ENCODE results near the gene NKAIN4. TPM values are rescaled to one million over a fixed set of nuclear protein-coding genes. Genes with fewer than 3 reads are reported as not detected.

Gene NKAIN4
- total and polyA plus RNA-seq, 7 experiments from 2014 or later: not detected

- H3K36me3 ChIP-seq (ENCODE audit: control insufficient read depth in 2 of 3, insufficient read depth in 3 of 3, low read length in 3 of 3): no peaks in the 10 kb centered on the region
- ChIA-PET POLR2A (no interaction called here), CTCF (no interaction called here)
- peak overlapping the region in 1 of 9 donors; percentile 41 for H3K27ac Mint-ChIP-seq
- H3K27me3 Mint-ChIP-seq: peaks cover 24 to 42% (median 34%) of the 10 kb centered on the region in 5 donors
- H3K9me3 Mint-ChIP-seq: no peaks in the 10 kb centered on the region
- no peaks in the 10 kb centered on the region for H3K4me1 ChIP-seq (ENCODE audit: control insufficient read depth in 2 of 2, insufficient read depth in 2 of 2, low read length in 2 of 2)
- H3K4me3 Mint-ChIP-seq: no peak overlapping the region
- no peak overlapping the region for H3K4me3 ChIP-seq (ENCODE audit: low read length)
- no peak for DNase-seq
- H3K27me3 ChIP-seq (ENCODE audit: control insufficient read depth in 2 of 2, insufficient read depth in 2 of 2, low read length in 2 of 2): no peaks in the 10 kb centered on the region
- no peak for ATAC-seq
- no peaks in the 10 kb centered on the region for H3K36me3 Mint-ChIP-seq
- no peaks in the 10 kb centered on the region for H3K9me3 ChIP-seq (ENCODE audit: control insufficient read depth in 2 of 3, low read length in 3 of 3)
- H3K4me1 Mint-ChIP-seq: peaks cover 0 to 8% (median 0%) of the 10 kb centered on the region in 7 donors
- no peak overlapping the region for H3K27ac ChIP-seq (ENCODE audit: low read depth, low read length)
- intact Hi-C loops (cut with micrococcal nuclease): no loop called here
These were observed 27.0 kb downstream of the NKAIN4 start for GRCh38 chr20:63227260-63227659.

DNA sequence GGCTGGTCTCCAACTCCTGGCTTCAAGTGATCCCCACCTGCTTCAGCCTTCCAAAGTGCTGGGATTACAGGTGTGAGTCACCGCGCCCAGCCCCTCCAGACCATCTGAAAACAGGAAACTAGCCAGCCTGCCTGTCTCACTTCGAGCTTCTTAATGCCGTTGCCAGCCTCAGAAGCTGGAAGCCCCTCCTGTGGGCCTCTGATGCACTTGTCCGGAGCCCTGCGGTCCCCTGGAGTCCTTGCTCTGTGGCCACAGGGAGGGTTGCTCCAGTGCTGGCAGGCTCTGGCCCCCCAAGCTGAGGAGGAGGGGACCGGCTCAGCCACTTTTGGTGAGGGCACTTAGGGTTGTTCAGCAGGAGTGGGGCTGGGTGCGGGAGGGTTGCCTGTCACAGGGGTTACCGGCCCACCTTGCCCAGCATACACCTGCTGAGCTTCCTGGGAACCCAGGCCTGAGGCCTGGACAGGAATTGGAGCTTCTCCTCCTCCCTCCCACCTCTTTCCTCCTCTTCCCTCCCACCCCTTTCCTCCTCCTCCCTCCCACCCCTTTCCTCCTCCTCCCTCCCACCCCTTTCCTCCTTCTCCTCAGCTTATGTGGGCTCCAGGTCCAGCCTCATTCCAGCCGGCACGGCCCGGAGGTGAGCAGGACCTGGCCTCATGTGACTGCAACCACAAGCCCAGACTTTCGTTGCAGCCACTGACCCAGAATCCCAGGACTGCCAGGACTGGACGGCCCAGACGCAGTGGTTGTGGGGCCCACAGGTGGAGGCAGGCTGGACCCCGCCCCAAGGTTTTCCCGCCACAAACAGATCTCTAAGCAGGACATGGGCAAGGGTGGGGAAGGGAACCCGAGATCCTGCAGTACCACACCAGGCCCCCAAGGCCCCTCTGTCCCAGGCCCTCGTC, 28.0 kb downstream of the NKAIN4 start:
- Histone ChIP-seq H3K27me3 (ENCODE audit: control insufficient read depth in 2 of 2, insufficient read depth in 2 of 2, low read length in 2 of 2) (no peaks in the 10 kb centered on the region), H3K4me1 (ENCODE audit: control insufficient read depth in 2 of 2, insufficient read depth in 2 of 2, low read length in 2 of 2) (no peaks in the 10 kb centered on the region), H3K4me3 (ENCODE audit: low read length) (no peak overlapping the region), H3K36me3 (ENCODE audit: control insufficient read depth in 2 of 3, insufficient read depth in 3 of 3, low read length in 3 of 3) (no peaks in the 10 kb centered on the region), H3K27ac (ENCODE audit: low read depth, low read length) (no peak overlapping the region), H3K9me3 (ENCODE audit: control insufficient read depth in 2 of 3, low read length in 3 of 3) (no peaks in the 10 kb centered on the region)
- Mint-ChIP-seq H3K27me3 (peaks cover 20 to 32% (median 24%) of the 10 kb centered on the region in 5 donors), H3K4me3 (no peak overlapping the region), H3K9me3 (no peaks in the 10 kb centered on the region), H3K36me3 (no peaks in the 10 kb centered on the region), H3K27ac (no peak overlapping the region), H3K4me1 (peaks cover 0 to 8% (median 0%) of the 10 kb centered on the region in 7 donors)
- intact Hi-C loops (cut with micrococcal nuclease): no loop called here
- ATAC-seq (no peak), DNase-seq (no peak)
- ChIA-PET POLR2A (no interaction called here), CTCF (interaction anchor here (0.7 kb wide), 1 partner anchor 155 kb away, joined by 3 read pairs; no protein-coding TSS in a partner anchor)

DNA sequence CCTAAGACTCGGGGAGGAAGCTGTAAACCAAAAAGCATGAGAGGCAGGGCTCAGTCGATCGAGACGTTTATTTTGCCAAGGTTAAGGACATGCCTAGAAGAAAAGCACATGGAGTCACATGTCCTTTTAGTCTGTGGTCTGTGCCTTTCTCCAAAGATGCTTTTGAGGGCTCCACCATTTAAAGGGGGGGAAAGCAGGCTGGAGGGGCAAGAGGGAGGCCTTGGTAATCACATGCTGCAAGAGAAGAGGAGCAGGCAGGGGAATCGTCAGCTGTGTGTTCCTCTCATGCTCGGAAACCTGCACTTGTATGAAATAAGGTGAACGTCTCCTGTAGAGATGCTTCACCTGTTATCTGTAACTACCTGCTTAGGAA, 29.2 kb downstream of the NKAIN4 start:
- ATAC-seq: no peak
- intact Hi-C loops (cut with micrococcal nuclease): no loop called here
- Mint-ChIP-seq H3K36me3 (no peaks in the 10 kb centered on the region), H3K4me3 (no peak overlapping the region), H3K9me3 (no peaks in the 10 kb centered on the region), H3K27me3 (peaks cover 11 to 24% (median 12%) of the 10 kb centered on the region in 5 donors), H3K27ac (peak overlapping the region in 2 of 9 donors; percentile 22 to 23), H3K4me1 (peaks cover 0 to 5% (median 0%) of the 10 kb centered on the region in 7 donors)
- no peaks in the 10 kb centered on the region for H3K9me3 ChIP-seq (ENCODE audit: control insufficient read depth in 2 of 3, low read length in 3 of 3)
- no peaks in the 10 kb centered on the region for H3K36me3 ChIP-seq (ENCODE audit: control insufficient read depth in 2 of 3, insufficient read depth in 3 of 3, low read length in 3 of 3)
- H3K27ac ChIP-seq (ENCODE audit: low read depth, low read length): no peak overlapping the region
- H3K4me1 ChIP-seq (ENCODE audit: control insufficient read depth in 2 of 2, insufficient read depth in 2 of 2, low read length in 2 of 2): no peaks in the 10 kb centered on the region
- no peak overlapping the region for H3K4me3 ChIP-seq (ENCODE audit: low read length)
- ChIA-PET CTCF (interaction anchor here (0.6 to 3.0 kb wide), 4 partner anchors 9 to 977 kb away, joined by 3 to 31 read pairs (median 12); partner anchors contain the start of gene BIRC7), POLR2A (no interaction called here)
- H3K27me3 ChIP-seq (ENCODE audit: control insufficient read depth in 2 of 2, insufficient read depth in 2 of 2, low read length in 2 of 2): no peaks in the 10 kb centered on the region
- no peak for DNase-seq

DNA sequence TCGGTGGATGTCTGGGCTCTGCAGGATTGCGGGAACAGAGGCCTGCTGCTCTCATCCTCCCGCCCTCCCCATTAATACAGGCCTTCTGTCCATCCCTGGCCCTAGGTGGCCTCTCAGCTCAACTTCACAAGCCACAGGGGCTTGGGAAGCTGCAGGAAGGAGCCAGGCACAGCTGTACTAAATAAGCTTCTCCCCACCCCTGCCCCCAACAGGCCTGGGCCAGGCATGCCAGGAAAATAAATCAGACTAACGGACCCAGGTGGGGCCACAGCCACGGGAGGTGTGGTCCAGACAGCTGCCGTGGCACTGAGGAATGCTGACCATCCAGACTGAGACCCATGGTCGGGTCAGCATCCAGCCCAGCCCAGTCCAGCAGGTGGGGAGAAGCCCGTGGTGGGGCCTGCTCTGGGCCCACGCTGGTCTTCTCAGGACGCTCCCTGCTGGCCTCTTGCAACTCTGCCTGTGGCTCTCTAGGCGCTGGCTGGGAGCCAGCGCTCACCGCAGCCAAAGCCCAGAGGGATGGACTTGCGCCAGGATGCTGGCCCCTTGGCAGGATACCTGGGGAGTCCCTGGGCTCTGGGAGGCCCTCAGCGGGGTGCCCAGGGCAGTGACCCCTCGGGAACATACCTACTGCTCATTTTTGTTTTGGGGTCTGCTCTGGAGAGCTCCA, 29.7 kb downstream of the NKAIN4 start:
- ATAC-seq (no peak), DNase-seq (no peak)
- H3K27ac Mint-ChIP-seq: peak overlapping the region in 1 of 9 donors; percentile 22
- H3K4me3 Mint-ChIP-seq: no peak overlapping the region
- POLR2A ChIA-PET: interaction anchor here (0.8 kb wide), 1 partner anchor 50 kb away, joined by 3 read pairs; no protein-coding TSS in a partner anchor
- Histone ChIP-seq H3K27ac (ENCODE audit: low read depth, low read length) (no peak overlapping the region), H3K9me3 (ENCODE audit: control insufficient read depth in 2 of 3, low read length in 3 of 3) (no peaks in the 10 kb centered on the region), H3K4me3 (ENCODE audit: low read length) (no peak overlapping the region), H3K36me3 (ENCODE audit: control insufficient read depth in 2 of 3, insufficient read depth in 3 of 3, low read length in 3 of 3) (no peaks in the 10 kb centered on the region), H3K27me3 (ENCODE audit: control insufficient read depth in 2 of 2, insufficient read depth in 2 of 2, low read length in 2 of 2) (no peaks in the 10 kb centered on the region), H3K4me1 (ENCODE audit: control insufficient read depth in 2 of 2, insufficient read depth in 2 of 2, low read length in 2 of 2) (no peaks in the 10 kb centered on the region)
- H3K36me3 Mint-ChIP-seq: no peaks in the 10 kb centered on the region
- H3K9me3 Mint-ChIP-seq: no peaks in the 10 kb centered on the region
- CTCF ChIA-PET: interaction anchor here (1.0 to 3.0 kb wide), 7 partner anchors 10 to 157 kb away, joined by 3 to 31 read pairs (median 9); partner anchors contain the start of genes ARFGAP1 and BIRC7
- peaks cover 0 to 6% (median 0%) of the 10 kb centered on the region in 7 donors for H3K4me1 Mint-ChIP-seq
- peaks cover 6 to 22% (median 7%) of the 10 kb centered on the region in 5 donors for H3K27me3 Mint-ChIP-seq
- intact Hi-C loops (cut with micrococcal nuclease): no loop called here

DNA sequence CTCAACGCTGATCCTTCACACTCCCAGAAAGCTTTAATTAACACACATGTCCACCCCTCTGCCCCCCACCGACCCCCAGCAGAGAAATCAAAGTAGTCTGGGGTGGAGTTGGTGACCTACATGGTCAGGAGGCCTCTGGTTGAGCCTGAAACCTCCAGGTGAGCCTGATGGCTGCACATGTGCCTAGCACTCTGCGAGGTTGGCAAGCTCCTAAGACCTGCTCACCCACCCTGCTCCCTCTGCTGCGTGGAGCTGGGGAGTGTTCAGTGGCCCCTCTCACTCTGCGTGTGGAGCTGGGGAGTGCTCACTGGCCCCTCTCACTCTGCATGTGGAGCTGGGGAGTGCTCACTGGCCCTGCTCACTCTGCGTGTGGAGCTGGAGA, 30.4 kb downstream of the NKAIN4 start:
- Mint-ChIP-seq H3K4me1 (peaks cover 0 to 6% (median 0%) of the 10 kb centered on the region in 7 donors), H3K36me3 (no peaks in the 10 kb centered on the region), H3K27me3 (peaks cover 0 to 15% (median 0%) of the 10 kb centered on the region in 5 donors), H3K4me3 (no peak overlapping the region), H3K27ac (no peak overlapping the region), H3K9me3 (no peaks in the 10 kb centered on the region)
- ChIA-PET POLR2A (interaction anchor here (0.8 kb wide), 1 partner anchor 51 kb away, joined by 3 read pairs; no protein-coding TSS in a partner anchor), CTCF (interaction anchor here (0.9 to 3.0 kb wide), 12 partner anchors 10 to 160 kb away, joined by 3 to 31 read pairs (median 5); partner anchors contain the start of genes ARFGAP1 and BIRC7)
- intact Hi-C loops (cut with micrococcal nuclease): loop anchor here (1.0 kb wide), 2 partner anchors 67 to 157 kb away; no protein-coding TSS in a partner anchor
- no peak overlapping the region for H3K27ac ChIP-seq (ENCODE audit: low read depth, low read length)
- H3K27me3 ChIP-seq (ENCODE audit: control insufficient read depth in 2 of 2, insufficient read depth in 2 of 2, low read length in 2 of 2): no peaks in the 10 kb centered on the region
- no peaks in the 10 kb centered on the region for H3K4me1 ChIP-seq (ENCODE audit: control insufficient read depth in 2 of 2, insufficient read depth in 2 of 2, low read length in 2 of 2)
- ATAC-seq (no peak), DNase-seq (no peak)
- no peaks in the 10 kb centered on the region for H3K36me3 ChIP-seq (ENCODE audit: control insufficient read depth in 2 of 3, insufficient read depth in 3 of 3, low read length in 3 of 3)
- H3K9me3 ChIP-seq (ENCODE audit: control insufficient read depth in 2 of 3, low read length in 3 of 3): no peaks in the 10 kb centered on the region
- no peak overlapping the region for H3K4me3 ChIP-seq (ENCODE audit: low read length)

- Mint-ChIP-seq H3K27ac (no peak overlapping the region), H3K9me3 (no peaks in the 10 kb centered on the region), H3K4me3 (no peak overlapping the region), H3K27me3 (peaks cover 0 to 9% (median 0%) of the 10 kb centered on the region in 5 donors), H3K36me3 (no peaks in the 10 kb centered on the region), H3K4me1 (peaks cover 0 to 6% (median 0%) of the 10 kb centered on the region in 7 donors)
- CTCF ChIA-PET: interaction anchor here (0.6 to 3.0 kb wide), 16 partner anchors 10 to 750 kb away, joined by 3 to 31 read pairs (median 4); partner anchors contain the start of genes ARFGAP1 and BIRC7
- H3K27me3 ChIP-seq (ENCODE audit: control insufficient read depth in 2 of 2, insufficient read depth in 2 of 2, low read length in 2 of 2): no peaks in the 10 kb centered on the region
- H3K36me3 ChIP-seq (ENCODE audit: control insufficient read depth in 2 of 3, insufficient read depth in 3 of 3, low read length in 3 of 3): no peaks in the 10 kb centered on the region
- DNase-seq (peak in 8 of 9 donors; percentile 22 to 60 (median 36)), ATAC-seq (peak; percentile 66)
- intact Hi-C loops (cut with micrococcal nuclease): loop anchor here (1.0 kb wide), 2 partner anchors 68 to 158 kb away; no protein-coding TSS in a partner anchor
- no peaks in the 10 kb centered on the region for H3K9me3 ChIP-seq (ENCODE audit: control insufficient read depth in 2 of 3, low read length in 3 of 3)
- POLR2A ChIA-PET: interaction anchor here (0.6 to 1.1 kb wide), 2 partner anchors 25 to 319 kb away, joined by 3 read pairs; no protein-coding TSS in a partner anchor
- no peaks in the 10 kb centered on the region for H3K4me1 ChIP-seq (ENCODE audit: control insufficient read depth in 2 of 2, insufficient read depth in 2 of 2, low read length in 2 of 2)
- no peak overlapping the region for H3K27ac ChIP-seq (ENCODE audit: low read depth, low read length)
- no peak overlapping the region for H3K4me3 ChIP-seq (ENCODE audit: low read length)
These were observed 31.0 kb downstream of the NKAIN4 start for GRCh38 chr20:63223121-63223825.
